ENCODE results near the gene IDE. TPM values are rescaled to one million over a fixed set of nuclear protein-coding genes. Genes with fewer than 3 reads are reported as not detected.

The IDE gene
- total and polyA plus RNA-seq, 2 donors (not counting 1 experiment from before 2014, with no cell fraction given): 7.7 to 40.9 TPM

DNA sequence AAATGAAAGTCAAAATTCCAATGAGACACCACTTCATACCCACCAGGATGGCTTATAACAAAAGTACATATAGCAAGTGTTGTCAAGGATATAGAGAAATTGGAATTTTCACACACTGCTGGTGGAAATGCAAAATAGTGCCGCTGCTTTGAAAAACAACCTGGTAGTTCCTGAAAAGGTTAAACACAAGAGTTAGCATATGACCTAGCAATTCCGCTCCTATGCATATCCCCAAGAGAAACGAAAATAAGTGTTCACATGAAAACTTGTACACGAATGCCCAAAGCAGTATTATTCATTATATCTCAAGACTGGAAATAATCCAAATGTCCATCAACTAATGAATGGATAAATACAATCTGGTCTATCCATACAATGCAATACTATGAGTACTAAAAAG, 14.8 kb downstream of the IDE start:
- Mint-ChIP-seq H3K27ac (no peak overlapping the region), H3K9me3 (ENCODE audit: insufficient read depth) (no peaks in the 10 kb centered on the region), H3K4me1 (no peaks in the 10 kb centered on the region), H3K27me3 (no peaks in the 10 kb centered on the region), H3K4me3 (no peak overlapping the region)
- Histone ChIP-seq H3K9ac (ENCODE audit: low read length) (no peak overlapping the region), H3K79me2 (ENCODE audit: control insufficient read depth, insufficient read depth, low read length) (peaks cover 23% of the 10 kb centered on the region), H3K4me2 (replicated peaks; ENCODE audit: low read depth, low read length, poor library complexity, severe bottlenecking) (no peak overlapping the region), H3K4me3 (ENCODE audit: control extremely low read depth in 1 of 5, extremely low read depth in 1 of 5, insufficient read depth in 1 of 5, low read depth in 2 of 5, low read length in 4 of 5) (no peak overlapping the region), H3K27me3 (replicated peaks in 1 of 4; ENCODE audit: control extremely low read depth in 1 of 4, control insufficient read depth in 3 of 4, insufficient read depth in 4 of 4, low read length in 3 of 4) (no peaks in the 10 kb centered on the region), H3K9me3 (ENCODE audit: control extremely low read depth in 1 of 3, control insufficient read depth in 2 of 3, insufficient read depth in 1 of 3, low read length in 2 of 3) (peaks cover 4 to 7% (median 5%) of the 10 kb centered on the region in 3 donors), H3K4me1 (ENCODE audit: control insufficient read depth in 2 of 2, insufficient read depth in 2 of 2, low read length in 2 of 2) (no peaks in the 10 kb centered on the region), H2AFZ (ENCODE audit: insufficient read depth, low read depth, low read length, poor library complexity, severe bottlenecking) (no peak overlapping the region), H3K27ac (ENCODE audit: low read length in 2 of 2) (no peak overlapping the region), H3K36me3 (replicated peaks in 1 of 2; ENCODE audit: control extremely low read depth in 1 of 2, control insufficient read depth in 1 of 2, extremely low read depth in 1 of 2, insufficient read depth in 2 of 2, low read length in 1 of 2) (peaks cover 5 to 9% of the 10 kb centered on the region in 2 experiments), H4K20me1 (ENCODE audit: control insufficient read depth, insufficient read depth, low read length, poor library complexity, severe bottlenecking) (no peaks in the 10 kb centered on the region)
- CTCF ChIA-PET: no interaction called here
- intact Hi-C loops (cut with micrococcal nuclease): no loop called here
- POLR2A ChIA-PET: no interaction called here
- no peak for TF ChIP-seq EZH2 (IDR thresholded peaks at IDR 0.05; ENCODE audit: borderline replicate concordance, insufficient read depth, low read depth, low read length, poor library complexity, severe bottlenecking)
- TF ChIP-seq, protein P1, sequence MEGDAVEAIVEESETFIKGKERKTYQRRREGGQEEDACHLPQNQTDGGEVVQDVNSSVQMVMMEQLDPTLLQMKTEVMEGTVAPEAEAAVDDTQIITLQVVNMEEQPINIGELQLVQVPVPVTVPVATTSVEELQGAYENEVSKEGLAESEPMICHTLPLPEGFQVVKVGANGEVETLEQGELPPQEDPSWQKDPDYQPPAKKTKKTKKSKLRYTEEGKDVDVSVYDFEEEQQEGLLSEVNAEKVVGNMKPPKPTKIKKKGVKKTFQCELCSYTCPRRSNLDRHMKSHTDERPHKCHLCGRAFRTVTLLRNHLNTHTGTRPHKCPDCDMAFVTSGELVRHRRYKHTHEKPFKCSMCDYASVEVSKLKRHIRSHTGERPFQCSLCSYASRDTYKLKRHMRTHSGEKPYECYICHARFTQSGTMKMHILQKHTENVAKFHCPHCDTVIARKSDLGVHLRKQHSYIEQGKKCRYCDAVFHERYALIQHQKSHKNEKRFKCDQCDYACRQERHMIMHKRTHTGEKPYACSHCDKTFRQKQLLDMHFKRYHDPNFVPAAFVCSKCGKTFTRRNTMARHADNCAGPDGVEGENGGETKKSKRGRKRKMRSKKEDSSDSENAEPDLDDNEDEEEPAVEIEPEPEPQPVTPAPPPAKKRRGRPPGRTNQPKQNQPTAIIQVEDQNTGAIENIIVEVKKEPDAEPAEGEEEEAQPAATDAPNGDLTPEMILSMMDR (IDR thresholded peaks at IDR 0.05): no peak
- ATAC-seq (ENCODE audit: low read depth) (no peak), DNase-seq (no peak)
- WGBS (ENCODE audit: insufficient coverage): 100% methylated on average over 1 of the region's 4 CpGs

DNA sequence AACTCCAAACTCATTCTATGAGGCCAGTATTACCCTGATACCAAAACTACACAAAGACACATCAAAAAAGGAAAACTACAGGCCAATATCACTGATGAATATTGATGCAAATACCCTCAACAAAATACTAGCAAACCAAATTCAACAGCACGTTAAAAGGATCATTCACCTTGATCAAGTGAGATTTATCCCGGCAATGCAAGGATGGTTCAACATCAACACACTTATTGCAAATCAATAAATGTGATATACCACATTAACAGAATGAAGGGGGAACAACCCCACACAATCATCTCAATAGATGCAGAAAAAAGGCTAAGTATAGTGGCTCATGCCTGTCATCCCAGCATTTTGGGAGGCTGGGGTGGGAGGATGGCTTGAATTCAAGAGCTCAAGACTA, 19.9 kb downstream of the IDE start:
- TF ChIP-seq EZH2 (IDR thresholded peaks at IDR 0.05; ENCODE audit: borderline replicate concordance, insufficient read depth, low read depth, low read length, poor library complexity, severe bottlenecking): no peak
- TF ChIP-seq, protein P1 (IDR thresholded peaks at IDR 0.05): no peak
- Histone ChIP-seq H3K9ac (ENCODE audit: low read length) (no peak overlapping the region), H4K20me1 (ENCODE audit: control insufficient read depth, insufficient read depth, low read length, poor library complexity, severe bottlenecking) (no peaks in the 10 kb centered on the region), H3K9me3 (ENCODE audit: control extremely low read depth in 1 of 3, control insufficient read depth in 2 of 3, insufficient read depth in 1 of 3, low read length in 2 of 3) (peaks cover 6 to 12% (median 7%) of the 10 kb centered on the region in 3 donors), H3K4me3 (ENCODE audit: control extremely low read depth in 1 of 5, extremely low read depth in 1 of 5, insufficient read depth in 1 of 5, low read depth in 2 of 5, low read length in 4 of 5) (no peak overlapping the region), H3K36me3 (replicated peaks in 1 of 2; ENCODE audit: control extremely low read depth in 1 of 2, control insufficient read depth in 1 of 2, extremely low read depth in 1 of 2, insufficient read depth in 2 of 2, low read length in 1 of 2) (peaks cover 5 to 7% of the 10 kb centered on the region in 2 experiments), H3K79me2 (ENCODE audit: control insufficient read depth, insufficient read depth, low read length) (peaks cover 10% of the 10 kb centered on the region), H3K4me1 (ENCODE audit: control insufficient read depth in 2 of 2, insufficient read depth in 2 of 2, low read length in 2 of 2) (peaks cover 0 to 3% of the 10 kb centered on the region in 2 donors), H3K27me3 (replicated peaks in 1 of 4; ENCODE audit: control extremely low read depth in 1 of 4, control insufficient read depth in 3 of 4, insufficient read depth in 4 of 4, low read length in 3 of 4) (no peaks in the 10 kb centered on the region), H2AFZ (ENCODE audit: insufficient read depth, low read depth, low read length, poor library complexity, severe bottlenecking) (no peak overlapping the region), H3K4me2 (replicated peaks; ENCODE audit: low read depth, low read length, poor library complexity, severe bottlenecking) (no peak overlapping the region), H3K27ac (ENCODE audit: low read length in 2 of 2) (no peak overlapping the region)
- Mint-ChIP-seq H3K4me1 (peaks cover 12% of the 10 kb centered on the region), H3K9me3 (ENCODE audit: insufficient read depth) (peaks cover 7% of the 10 kb centered on the region), H3K27me3 (no peaks in the 10 kb centered on the region), H3K4me3 (no peak overlapping the region), H3K27ac (no peak overlapping the region)
- ChIA-PET CTCF (no interaction called here), POLR2A (no interaction called here)
- DNase-seq (no peak), ATAC-seq (ENCODE audit: low read depth) (no peak)
- no CpG with 5 or more reads among the region's 2 CpGs for WGBS (ENCODE audit: insufficient coverage)
- intact Hi-C loops (cut with micrococcal nuclease): no loop called here
